Body of pancreas (tissue), 4 donors: ENCODE measurements around the gene NELL2.

Experiments
- POLR2A ChIP-seq, 3 donors: fragments of 450-650 bp; IDR thresholded peaks; one replicate each; pipeline ENCODE4 v1.6.1; 2016; ENCODE audit warnings: antibody characterized with exemption in 3 of 3, mild to moderate bottlenecking in 2 of 3
- TF ChIP-seq, protein P1 (sequence below), 7 experiments: fragments of 450-650 bp in 4 of 7; fragments of 200-600 bp in 3 of 7; sonication (generic) in 3 of 7; IDR thresholded peaks; one replicate each; pipeline ENCODE4 v1.5.1; 2016 to 2019; ENCODE audit warnings: antibody characterized with exemption in 7 of 7

DNA sequence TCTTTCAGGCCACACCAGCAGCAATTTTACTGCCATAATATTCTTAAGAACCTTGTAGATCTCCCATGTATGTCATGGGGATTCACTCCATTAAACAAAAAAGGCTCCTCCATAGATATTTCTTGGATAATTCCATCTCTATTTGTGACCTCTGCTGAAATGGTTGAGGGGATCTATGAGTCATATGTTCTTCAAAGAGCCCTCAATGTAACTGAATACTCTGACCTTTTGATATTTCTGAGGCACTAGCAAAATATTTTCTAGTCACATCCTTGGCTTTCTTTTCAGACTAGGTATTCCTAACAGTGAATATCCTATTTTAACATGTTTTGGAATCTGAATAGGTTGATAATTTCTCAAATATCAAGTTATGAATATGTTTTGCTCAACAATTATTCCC, 6.6 kb downstream of the NELL2 start:
- no peak for TF ChIP-seq POLR2A (IDR thresholded peaks at IDR 0.05)
- TF ChIP-seq, protein P1, sequence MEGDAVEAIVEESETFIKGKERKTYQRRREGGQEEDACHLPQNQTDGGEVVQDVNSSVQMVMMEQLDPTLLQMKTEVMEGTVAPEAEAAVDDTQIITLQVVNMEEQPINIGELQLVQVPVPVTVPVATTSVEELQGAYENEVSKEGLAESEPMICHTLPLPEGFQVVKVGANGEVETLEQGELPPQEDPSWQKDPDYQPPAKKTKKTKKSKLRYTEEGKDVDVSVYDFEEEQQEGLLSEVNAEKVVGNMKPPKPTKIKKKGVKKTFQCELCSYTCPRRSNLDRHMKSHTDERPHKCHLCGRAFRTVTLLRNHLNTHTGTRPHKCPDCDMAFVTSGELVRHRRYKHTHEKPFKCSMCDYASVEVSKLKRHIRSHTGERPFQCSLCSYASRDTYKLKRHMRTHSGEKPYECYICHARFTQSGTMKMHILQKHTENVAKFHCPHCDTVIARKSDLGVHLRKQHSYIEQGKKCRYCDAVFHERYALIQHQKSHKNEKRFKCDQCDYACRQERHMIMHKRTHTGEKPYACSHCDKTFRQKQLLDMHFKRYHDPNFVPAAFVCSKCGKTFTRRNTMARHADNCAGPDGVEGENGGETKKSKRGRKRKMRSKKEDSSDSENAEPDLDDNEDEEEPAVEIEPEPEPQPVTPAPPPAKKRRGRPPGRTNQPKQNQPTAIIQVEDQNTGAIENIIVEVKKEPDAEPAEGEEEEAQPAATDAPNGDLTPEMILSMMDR (IDR thresholded peaks at IDR 0.05) = no peak
